ENCODE measurements around the gene XXYLT1.
"Not testable (repeated sequence)": the region's sequence is repeated elsewhere in the genome, so short reads cannot be mapped to it uniquely, and the experiment has no call there.

The XXYLT1 gene

DNA sequence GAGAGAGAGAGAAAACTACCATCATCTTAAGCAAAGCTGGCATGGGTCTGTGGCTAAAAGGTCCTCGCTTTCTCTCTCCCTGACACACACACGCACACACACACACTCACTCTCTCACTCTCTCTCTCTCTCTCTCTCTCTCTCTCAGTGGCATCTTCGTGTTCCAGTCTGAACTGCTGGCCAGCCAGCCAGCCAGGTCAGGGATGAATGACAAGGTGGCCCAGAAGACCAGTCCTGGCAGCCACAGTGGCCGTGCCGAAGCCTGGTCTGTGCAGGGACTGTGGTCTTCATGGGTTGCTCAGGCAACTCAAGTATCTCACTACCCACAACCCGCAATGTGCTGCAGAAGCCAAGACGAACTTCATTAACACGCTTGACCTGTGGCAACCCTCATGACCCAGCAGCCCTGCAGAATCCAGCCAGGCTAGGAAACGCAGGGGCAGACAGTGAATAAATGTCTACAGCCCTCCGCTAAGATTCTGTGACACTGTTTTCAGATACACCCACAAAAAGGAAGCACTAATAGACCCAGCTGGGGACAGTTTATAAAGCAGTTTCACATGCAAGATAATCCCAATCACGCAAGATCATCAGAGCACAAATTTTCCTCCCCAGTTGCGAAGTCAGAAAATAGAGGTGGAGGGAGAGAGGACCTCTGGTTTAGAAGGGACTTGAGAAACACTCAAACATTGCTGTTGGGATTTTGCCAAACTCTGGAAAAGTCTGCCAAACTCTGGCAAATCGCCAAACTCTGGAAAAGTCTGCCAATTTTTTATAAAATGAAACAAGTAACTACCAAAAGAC, 66.4 kb downstream of the XXYLT1 start:
- DNase-seq, result peak; percentile 68

DNA sequence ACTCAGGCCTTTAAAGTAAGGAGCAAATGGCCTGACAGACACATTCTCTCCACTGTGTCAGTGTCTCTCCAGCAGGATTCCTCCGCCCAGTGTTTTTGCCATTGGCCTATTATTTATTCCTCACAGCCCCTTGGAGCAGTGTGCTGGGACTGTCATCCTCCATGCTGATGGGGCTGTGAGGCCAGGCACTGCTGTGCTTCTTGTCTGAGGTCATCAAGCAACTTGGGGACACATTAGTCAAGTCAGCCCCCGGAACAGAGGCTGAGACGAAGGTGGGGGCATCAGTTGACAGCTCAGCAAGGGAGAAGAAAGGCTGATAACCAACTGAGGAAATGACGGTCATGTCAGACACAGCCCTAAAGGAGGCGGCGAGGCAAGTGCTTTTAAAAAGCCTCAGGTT, 67.4 kb downstream of the XXYLT1 start:
- no peak for DNase-seq

DNA sequence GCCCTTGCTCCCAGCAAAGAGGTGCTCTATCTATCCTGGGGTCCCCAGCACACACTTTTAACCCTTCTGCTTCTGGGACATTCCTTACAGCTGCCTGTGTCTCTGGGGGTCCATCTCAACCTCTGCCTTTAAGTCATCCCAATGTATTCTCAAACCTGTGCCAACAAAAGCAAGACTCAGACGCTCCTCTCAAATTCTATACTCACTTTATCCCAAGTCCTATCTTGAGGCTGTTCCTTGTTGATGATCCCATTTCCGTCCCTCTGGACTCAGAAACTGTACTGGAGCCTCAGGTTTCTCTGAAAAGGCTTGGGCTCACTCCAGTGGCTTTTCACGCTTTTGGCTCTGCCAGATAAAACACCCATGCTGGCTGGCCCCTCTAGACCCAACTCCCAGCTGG, 69.7 kb downstream of the XXYLT1 start:
- no peak for DNase-seq

DNA sequence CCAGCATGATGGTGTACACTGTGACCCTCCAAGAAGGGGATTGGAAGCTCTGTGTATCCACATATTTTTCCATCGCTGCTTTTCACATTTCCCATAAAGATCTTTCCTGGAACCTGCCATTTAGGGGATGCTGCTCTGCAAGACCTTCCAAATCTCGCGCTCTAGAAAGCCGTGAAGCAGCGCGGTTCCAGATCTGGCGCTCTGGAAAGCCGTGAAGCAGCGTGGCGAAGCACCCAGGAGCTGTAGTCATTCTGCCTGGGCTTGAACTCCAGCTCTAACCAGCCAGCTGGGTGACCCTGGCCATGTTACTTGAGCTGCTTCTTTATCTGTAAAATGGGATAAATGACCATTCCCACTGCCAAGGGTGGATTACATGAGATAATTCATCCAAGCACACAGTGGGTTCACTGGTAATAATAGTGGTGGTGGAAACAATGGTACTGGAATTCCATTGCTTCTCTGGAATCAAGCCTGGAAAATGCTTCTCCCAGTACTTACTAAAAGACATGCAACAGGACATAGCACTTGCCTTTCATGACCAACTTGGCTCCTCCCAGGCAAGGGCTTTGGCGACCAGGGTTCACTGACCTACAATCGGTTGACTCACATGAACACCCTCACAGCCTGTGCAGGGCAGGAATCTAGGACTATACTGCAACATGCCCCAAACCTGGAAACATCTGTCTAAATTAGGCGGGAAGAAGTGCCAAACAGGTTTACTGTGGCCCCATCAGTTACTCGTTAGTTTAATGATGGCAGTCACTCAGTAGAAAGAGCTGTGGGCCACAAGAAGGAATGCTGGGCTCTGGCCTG, 70.7 kb downstream of the XXYLT1 start:
- DNase-seq, result no peak

DNA sequence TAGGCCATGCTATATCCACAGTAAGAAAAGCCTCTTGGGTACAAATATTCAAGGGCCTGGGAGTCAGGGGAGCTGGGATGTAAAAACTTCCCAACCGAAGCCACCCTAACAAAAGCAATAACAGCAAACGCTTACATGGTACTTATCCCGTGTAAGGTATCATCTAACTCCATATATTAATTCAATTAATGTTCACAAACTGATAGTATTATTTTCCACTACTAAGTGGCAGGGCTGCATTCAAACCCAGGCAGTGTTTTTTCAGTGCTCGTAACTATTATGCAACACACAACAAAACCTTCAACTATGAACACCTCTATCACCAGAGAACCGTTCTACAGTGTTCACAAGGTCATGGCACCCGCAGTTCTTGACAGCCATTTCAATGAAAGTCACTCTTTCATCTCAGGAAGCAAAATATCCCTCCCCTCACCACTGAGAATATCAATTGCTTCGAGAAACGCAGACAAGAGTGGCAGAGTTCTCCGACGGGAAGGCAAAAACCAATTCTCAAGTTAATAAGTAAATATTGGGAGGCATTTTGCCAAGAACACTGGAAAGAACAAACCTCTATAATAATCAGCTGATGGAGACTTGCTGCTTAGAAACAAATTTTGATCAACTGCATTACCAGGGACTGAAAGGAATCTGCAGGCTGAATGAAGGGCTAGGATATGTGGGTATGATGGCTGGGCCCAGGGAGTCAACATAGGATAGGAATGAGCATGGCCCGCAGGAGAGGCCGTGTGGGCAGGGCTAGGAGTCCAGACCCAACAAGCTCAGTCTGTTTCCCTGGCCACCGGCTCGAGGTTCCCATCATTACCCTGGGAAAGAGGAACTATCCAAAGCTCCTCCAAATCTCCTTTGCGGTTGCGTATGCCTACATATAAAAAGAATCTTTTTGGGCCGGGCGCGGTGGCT, 72.3 kb downstream of the XXYLT1 start:
- no peak for DNase-seq

DNA sequence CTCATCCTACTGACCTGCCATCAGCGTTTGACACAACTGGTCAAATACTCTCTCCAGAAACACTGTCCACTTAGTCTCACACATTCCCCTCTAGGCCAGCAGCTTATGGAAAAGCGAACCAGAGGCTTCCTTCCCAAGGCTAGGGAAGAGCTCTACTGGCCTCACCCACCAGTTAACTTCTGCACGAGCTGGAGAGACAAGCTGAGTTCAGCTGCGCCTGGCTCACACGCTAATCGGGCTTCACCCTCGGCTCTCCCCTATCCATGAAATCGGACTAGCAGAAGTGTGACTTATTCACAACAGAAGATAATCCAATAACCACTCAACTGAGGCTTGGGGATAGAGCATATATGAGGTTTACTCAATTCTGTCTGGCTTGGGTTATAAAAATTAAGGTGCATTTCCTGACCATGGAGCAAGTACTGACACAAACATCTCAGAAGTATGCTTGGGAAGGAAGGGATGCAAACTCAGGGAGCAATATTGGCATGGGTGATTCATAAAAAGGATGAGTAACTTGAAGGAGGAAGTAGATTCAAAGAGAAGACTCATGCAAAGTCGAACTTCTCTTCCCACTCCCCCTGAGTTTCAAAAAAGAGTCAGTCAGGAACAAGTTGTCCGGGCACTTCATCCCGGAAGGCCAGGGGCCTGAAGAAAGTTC, 73.1 kb downstream of the XXYLT1 start:
- no peak for DNase-seq

DNA sequence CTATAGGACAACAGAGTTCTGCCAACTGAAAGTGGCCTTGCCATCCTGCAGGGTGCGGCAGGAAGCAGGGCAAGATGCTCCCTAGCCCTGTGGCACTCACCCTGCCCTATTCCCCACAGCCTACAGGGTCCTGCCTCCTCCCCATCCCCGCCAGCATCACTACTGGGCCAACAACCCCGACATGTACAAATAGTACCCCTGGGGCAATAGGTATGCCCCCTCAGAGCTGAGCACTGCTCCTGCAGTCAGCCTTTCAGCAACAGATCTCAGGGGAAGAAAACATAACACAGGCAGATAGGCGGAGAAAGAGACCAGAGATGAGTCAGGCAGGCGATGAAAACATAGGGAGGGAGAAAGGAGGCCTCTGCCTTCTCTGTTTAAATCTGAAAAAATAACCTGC, 74.7 kb downstream of the XXYLT1 start:
- DNase-seq, result no peak

DNA sequence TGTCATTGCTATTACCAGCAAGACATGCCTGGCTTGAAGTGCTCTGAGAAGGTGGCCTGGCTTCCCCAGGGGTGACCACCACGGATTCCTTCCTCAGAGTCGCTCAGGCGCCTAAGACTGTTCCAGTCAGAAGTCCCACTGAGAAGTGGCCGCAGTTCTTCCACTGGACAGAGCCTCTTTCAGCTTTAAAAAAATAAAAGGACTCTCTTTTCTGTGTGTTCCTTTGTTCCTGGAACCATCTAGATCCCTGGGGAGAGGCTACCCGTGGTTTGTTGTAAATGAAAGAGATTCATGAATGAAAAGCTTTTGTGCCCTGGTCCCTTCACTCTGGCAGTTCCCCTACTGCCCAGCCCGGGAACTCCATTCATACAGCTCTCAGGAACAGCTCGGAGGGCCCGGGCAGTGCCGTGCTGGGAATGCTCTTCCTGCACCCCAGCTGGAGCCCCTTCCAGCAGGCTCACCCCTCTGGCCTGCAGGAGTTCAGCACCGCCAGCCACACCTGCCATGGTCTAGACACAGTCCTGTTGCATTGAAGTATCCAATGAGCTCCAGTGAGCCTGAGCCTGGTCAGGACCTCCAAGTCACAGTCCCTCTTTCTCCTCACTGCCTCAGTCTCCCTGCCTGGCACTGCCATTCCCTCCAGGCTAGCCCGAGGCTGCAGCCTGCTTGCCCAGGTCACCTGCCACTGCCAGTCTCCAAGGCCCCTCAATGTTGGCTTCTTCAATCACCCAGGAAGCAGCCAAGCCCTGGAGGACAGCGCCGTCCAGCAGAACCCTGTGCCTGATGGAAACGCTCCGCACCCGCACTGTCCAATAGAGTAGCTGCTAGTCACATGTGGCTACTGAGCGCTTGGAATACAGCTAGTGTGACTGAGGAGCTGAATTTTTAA, 75.4 kb downstream of the XXYLT1 start:
- no peak for DNase-seq

DNA sequence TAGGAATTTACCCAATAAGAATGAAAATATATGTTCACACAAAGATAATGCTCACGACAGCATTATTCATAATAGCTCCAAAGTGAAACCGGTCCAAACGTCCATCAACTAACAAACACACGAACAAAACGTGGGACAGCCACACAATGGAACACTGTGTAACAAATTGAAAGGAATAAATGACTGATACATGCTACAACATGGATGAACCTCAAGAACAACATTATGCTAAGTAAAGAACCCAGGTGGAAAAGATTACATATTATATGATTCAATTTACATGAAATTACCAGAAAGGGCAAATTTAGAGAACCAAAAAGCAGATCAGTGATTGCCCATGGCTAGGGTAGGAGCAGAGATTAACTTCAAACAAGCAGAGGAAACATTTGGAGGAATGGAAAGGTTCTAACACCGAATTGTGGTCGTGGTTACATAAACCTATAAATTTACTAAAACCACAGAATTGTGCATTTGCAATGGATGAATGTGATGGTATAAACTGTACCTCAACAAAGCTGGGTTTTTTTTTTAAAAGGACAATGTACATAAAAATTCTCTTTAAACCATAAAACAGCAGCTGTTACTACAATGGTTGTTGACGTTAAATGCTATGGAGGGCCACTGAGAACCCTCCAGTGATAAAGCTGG, 76.3 kb downstream of the XXYLT1 start:
- no peak for DNase-seq

DNA sequence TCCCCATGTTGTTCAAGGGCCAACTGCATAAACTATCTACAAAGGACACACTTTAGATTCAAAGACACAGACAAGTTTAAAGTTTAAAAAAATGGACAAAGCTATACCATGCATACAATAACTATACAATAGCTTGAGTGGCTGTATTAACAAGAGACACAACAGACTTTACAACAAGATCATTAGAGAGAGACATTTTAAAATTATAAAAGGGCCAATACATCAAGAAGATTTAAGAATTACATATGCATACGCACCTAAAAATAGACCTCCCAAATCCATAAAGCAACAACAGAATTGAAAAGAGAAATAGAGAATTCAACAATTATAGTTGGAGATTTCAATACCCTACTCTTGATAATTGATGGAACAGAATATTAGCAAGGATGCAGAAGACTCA, 79.4 kb downstream of the XXYLT1 start:
- no peak for DNase-seq

DNA sequence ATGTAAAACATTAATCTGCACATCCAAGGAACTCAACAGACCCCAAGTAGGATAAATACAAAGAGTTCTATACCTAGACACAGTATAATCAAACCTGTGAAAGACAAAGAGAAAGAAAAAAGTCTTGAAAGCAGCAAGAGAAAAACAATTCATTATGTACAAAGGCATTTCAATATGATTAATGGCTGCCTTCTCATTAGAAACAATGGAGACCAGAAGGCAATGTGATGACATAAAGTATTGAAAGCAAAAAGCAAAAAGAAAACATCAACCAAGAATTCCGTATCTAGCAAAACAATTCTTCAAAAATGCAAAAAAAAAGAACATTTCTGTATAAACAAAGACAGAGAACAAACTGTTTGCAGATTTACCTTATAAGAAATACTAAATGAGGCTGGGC, 81.1 kb downstream of the XXYLT1 start:
- DNase-seq, result no peak

DNA sequence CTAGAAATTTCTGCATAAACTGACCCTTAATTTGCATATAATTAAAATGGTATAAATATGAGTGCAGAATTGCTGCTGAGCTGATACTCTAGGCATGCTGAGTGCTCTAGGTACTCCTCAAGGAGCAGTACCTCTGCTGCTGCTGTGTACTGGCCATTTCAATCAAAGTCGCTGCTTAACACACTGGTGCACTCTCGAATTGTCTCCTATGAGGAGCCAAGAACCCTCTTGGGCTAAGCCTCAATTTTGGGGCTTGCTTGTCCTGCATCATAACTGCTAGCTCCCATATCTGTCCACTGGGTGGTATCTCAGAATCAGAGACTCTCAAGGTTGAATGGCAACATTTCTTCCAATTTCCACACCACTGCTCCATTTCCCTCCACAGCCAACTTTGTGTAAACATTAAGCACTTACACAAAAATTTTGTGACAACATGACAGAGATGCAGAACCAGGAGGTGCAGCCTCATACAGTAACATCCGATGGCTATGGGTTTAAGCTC, 82.5 kb downstream of the XXYLT1 start:
- DNase-seq, result no peak

DNA sequence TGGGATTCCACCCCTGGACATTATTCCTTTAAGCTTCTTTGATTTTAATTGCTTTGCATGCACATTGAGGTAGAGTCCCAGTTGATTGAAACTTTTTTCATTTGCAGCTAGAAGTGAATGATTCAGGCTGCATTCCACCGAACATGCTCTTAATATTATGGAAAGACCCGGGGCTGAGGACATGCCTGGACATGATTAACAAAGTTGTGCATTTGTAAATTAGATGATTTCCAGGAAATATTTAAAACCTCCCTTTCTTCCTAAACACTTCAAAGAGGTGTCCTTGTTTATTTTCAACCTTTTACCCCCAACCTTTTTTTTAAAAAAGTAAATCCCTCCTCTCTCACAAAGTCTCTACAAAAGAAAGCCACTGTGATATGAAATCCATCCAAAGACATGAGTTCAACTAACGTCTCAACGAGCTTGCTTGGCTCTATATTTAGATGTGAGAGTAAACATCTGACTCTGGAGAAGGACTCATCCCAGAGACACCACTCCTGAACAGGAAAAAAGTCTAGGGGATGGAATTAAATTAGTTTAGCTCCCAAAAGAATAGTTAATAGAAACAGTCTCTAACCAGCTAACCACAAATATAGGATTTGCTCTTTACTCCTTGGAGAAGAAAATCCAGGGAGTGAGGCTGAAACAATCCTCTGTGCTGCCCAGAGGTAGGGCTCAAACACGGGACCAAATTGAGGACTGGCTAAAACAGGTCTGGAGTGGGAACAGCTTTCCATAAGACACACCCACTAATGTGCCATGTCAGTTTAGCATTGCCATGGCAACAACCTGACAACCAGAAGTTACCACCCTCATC, 83.1 kb downstream of the XXYLT1 start:
- DNase-seq, result no peak

DNA sequence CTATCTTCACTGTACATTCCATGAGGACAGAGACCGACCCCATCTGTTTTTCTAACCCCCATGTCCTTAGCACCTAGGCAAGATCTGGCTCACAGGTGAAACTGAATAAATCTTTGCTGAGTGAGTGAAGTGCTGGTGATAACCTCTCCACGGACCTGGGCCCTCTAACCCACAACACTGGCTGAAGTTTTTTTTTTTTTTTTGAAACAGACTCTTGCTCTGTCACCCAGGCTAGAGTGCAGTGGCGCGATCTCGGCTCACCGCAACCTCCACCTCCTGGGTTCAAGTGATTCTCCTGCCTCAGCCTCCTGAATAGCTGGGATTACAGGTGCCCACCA, 84.3 kb downstream of the XXYLT1 start:
- not testable (repeated sequence) for DNase-seq

DNA sequence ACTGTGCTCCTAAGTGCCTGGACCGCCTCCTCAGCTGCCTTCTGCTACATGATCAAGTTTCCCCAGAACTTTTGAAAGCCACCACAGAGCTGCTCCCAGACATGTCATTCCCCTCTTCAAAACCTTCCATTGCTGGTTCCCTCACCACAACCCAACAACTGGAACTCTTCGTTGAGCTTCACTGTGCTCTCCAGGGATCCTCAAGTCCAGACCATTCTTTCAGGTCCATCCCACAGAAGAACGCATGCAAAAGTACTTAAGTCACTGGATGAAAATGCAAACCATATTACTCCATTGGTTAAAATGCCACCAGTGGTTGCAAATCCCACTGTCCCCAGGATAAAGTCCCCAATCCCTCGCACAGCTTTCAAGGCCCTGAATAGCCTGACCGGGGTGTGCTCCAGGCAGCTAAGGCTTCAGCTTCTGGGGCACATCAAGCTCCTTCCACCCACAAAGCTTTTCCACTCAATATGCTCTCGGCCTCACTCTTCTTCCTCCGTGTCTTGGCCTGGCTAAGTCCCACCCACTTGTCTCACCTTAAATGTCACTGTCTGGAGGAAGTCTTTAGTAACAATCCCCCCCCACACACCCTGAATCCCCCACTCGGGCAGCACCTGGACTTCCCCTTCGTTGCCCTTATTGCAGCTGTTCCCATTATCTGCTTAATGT, 84.8 kb downstream of the XXYLT1 start:
- no peak for DNase-seq

DNA sequence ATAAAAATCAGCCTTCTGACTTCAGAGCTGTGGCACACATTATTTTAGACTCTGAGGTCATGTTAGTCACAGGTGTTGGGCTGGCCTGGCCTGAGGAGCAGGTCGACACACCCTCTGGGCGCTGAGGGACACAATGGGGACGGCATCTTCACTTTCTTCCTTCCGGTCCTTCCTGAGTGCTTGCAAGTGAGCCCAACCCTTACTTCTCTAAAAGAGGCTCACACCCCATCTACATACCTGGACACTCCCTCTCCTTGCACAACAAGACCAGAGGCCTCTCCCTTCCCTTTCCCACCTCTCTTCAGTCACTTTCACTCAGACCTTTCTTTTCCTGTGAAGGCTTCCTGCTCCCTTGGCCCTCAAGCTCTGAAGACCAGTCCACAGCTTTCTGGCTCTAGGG, 85.4 kb downstream of the XXYLT1 start:
- no peak for DNase-seq

DNA sequence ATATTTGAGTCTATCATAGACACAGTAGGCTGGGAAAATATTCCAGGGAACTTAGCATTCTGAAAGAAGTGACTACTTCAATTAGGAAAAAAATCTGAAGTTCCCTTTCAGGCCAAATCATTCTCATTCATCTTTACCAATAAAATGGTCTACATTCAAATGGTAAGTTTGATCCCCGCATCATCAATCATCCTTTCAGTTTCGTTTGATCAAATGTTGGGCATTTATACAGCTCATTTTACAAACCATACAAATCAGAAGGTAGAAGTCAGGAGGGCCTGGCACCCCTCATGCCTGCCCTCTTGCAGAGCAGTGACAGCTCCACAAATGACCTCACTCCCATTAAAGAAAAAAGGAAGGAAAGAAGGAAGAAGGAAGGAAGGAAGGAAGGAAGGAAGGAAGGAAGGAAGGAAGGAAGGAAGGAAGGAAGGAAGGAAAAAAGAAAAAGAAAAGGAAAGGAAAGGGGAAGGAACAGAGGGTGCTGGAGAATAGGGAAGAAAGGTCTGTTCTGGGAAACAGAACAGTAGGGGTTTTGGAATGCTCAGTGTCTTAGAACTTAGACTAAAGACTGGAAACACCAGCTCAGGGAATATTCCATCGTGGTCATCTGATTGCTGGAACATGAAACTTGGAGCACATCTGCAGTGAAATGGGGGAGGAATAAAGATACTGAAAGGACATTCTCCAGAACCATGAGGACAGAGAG, 86.1 kb downstream of the XXYLT1 start:
- no peak for DNase-seq

DNA sequence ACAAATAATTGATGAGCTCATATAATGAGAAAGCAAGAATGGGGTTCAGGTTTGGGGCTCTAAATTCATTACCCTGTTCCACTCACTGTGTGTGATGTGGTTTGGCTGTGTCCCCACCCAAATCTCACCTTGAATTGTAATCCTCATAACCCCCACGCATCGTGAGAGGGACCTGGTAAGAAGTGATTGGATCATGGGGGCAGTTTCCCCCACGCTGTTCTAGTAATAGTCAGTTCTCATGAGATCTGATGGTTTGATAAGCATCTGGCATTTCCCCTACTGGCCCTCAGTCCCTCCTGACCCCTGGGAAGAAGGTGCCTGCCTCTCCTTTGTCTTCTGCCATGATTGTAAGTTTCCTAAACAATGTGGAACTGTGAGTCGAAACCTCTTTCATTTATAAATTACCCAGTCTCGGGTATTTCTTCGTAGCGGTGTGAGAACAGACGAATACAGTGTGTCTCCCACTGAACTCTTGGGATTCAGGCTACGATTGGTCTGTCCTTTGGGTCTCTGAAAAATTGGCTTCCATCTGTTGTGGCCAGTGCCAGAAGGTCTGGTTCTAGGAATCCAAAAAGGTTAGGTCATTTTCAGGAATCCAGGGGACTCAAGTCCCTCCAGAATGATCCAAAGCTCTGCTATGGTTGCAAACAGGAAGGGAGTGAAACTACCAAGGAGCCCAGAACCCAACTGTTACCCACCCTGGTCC, 87.7 kb downstream of the XXYLT1 start:
- no peak for DNase-seq
